ENCODE data around the gene GTPBP4.

The GTPBP4 gene

DNA sequence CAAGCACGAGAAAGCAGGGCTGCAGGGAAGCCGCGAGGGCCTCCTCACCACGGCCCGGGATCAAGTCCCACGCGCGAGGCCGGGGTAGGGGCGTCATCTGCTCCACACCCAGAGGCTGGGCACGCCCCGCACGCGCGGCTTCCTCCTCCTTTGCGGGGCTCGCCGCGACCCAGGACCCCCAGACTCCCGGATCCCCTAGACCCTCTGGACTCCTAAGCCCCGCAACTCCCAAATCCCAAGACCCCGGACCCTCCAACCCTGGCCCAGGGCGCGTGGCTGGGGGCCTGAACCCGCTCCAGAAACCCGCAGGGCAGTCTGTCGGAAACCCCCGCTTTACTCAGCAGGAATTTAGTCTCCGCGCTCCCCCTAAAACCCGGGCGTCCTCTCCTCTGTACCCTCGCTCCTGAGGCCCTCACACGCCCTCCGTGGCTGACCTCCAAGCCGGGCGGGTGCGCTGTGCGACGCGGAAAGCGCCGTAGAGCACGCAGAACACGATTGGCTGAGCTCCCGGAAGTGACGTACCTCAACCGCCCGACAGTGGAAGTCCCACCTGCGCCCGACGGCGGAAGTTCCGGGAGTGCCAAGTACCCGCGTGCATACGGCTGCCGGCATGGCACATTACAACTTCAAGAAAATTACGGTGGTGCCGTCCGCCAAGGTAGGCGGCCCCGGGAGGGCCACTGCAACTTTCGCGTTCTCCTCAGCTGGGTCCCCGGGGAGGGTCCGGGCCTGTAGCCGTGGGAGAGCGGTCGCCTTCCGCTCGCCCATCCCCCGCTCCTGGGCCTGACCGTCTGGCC lies at the start of gene GTPBP4:
TSS of gene GTPBP4 (plus strand) at position 565 of the 797 bp plus-strand sequence. CDS start at position 611, 46 bp downstream.
- peak; percentile 92 for DNase-seq

DNA sequence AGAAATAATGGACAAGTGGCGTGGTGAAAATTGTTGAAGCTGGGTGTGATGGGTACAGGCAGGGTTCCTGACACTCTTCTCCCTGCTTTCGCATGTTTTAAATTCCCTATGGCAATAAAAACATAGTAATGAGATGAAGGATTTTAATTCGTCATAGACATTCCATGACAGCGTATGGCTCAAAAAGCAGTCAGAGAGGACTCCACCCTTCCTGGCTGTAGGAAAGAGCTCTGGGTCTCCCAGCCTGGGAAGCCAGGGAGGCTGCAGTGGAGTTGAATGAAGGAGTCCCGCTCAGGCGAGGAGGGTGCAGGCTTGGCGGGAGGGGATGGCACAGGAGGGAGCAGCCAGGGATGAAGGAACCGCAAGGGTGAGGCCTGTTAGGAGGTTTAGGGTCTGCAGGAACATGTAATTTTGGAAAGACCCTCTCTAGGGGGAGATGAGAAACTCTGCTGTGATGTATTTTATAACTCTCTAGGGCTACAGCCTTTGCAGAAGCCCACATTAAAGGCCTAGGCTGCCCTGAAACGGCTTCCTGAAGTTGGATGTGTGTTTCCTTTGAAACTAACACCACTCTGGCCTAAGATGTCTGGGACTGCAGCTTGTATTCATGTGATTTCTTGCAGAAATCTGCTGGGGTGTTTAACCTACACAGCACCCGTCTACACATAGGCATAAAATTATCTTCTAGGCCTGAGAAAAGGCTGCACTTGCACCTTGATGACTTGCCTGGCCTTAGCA lies 49.1 kb upstream of the GTPBP4 start:
- no peak for DNase-seq

DNA sequence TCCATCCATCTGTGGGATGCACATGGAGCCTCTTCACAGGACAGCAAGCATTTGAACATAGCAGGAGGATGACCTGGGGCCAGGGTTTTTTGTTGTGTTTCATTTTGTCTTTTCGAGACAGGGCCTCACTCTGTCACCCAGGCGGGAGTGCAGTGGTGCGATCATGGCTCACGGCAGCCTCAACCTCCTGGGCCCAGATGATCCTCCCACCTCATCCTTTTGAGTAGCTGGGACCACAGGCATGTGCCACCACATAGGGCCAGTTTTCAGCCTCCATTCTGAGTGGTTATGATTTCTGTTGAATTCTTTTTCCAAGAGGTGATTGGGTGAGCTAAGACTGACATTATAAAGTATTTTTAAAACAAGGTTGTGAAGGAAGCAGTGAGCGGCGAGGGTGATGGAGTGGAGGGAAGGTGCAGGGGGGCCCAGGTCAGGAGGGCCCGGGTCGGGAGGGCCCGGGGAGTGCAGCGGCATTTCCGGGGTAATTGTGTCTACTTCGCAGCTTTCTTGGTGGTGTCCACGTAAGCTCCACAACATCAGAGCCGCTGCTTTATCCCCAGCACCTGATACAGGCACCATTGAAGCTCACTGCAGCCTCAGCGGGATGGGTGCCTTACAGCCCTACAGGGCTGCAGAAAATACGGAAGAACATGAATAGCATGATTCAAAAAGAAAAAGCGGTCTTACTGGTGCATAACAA lies 44.8 kb upstream of the GTPBP4 start:
- DNase-seq = no peak

DNA sequence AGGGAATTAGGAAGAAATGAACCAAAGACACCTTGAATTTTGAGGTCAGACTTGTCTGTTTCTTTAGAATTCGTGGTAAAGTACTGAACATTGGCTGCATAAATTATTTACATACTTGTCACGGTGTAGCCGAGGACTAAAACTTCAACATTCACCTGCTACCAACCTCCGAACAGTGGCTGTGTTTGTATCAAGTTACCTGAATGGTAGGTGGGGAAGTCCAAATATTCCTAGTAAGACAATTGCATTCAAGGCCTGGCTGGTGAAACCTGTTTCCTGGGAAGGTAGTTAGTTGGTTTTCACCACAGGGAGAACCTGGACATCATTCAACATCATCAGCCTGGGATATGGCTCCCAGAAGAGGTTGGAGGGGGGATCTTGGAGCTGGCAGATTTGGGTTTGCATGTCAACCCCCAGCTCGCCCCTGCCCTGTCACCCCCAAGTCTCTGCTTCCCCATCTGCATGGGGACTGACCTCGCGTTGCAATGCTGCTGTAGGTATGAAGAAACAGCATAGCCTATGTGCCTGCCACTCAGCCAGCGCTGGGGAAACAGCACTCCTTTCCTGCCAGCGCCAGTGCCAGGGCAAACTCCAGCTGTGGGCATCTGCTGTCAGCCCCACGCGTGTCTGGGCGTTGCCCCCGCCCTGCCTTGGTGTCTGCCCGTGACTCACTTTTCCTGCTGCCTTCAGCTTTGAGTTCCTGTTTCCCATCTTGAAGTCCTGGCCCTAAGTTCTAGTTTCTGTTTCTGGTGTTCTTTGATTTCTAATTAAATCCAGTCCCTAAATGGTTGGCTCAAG lies 44.0 kb upstream of the GTPBP4 start:
- no peak for DNase-seq

DNA sequence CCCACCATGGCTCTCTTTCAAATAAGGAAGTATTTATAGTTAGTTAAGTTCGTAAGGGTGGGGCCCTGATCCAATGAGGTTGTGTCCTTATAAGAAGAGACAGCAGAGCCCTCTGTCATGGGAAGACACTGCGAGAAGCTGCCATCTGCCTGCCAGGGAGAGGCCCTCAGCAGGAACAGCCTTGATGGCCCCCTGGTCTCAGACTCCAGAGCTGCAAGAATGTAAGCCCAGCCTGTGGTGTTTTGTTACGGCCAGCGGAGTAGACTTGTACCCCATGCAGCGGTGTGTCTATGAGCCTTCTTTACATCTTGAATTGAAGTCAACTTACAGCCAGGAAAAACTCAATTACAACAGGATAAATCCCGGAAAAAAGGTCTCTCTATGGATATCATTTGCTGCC lies 42.5 kb upstream of the GTPBP4 start:
- no peak for DNase-seq

DNA sequence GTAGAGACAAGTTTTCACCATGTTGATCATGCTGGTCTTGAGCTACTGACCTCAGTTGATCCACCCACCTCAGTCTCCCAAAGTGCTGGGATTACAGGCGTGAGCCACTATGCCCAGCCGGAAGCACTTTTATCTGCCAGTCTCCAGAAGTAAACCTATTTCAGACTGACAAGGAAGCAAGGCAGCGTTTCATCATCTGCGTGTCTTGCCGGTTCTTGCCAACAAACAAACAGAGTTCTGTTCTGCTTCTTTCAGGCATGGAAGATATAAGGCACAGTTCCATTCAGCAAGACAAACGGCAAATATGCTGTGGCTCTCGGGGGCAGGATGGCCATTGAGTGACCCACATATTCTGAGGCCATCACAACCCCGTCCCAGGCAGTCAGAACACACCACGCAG lies 41.2 kb upstream of the GTPBP4 start:
- DNase-seq = no peak

DNA sequence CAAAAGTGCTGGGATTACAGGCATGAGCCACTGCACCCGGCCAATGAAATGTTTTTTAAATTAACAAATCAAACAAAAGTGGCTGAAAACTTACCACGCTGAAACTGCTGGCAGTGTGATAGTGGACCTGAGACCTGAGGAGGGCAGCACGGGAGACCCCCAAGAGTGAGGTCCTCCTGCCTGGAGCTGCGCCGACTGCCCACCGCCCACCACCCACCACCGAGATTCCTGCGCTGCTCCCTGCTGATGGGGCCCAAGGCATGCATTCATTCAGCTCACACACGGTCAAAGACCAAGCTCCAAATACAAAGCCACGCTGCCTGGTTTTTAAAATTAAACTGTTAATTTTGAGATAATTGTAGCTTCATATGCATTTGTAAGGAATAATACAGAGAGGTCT lies 40.4 kb upstream of the GTPBP4 start:
- no peak for DNase-seq

DNA sequence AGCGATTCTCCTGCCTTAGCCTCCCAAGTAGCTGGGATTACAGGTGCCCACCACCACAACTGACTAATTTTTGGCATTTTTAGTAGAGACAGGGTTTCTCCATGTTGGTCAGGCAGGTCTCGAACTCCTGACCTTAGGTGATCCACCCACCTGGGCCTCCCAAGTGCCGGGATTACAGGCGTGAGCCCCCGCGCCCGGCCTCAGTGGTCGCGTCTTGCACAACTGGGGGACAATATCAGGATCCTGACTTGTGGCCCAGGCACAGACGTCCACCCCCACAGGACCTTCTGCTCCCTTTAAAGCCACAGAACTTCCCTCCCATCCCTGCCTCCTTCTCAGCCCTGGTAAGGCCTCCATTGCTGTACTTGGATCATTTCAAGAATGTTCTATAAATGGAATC lies 39.9 kb upstream of the GTPBP4 start:
- no peak for DNase-seq

DNA sequence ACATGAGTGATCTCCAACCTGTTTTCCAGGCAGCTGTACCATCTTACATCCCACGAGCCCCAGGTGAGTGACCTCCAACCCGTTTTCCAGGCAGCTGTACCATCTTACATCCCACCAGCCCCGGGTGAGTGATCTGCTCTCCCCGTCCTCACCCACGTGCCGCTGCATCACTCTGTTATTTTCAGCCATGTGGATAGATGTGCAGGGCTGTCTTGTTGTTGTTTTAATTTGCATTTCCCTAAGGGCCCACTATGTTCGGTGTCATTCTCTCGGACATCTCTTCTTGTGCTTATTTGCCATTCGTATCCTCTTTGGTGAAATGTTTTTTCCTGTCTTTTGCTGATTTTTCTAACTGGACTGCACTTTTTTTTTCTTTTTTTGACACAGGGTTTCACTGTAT lies 38.8 kb upstream of the GTPBP4 start:
- DNase-seq = no peak

DNA sequence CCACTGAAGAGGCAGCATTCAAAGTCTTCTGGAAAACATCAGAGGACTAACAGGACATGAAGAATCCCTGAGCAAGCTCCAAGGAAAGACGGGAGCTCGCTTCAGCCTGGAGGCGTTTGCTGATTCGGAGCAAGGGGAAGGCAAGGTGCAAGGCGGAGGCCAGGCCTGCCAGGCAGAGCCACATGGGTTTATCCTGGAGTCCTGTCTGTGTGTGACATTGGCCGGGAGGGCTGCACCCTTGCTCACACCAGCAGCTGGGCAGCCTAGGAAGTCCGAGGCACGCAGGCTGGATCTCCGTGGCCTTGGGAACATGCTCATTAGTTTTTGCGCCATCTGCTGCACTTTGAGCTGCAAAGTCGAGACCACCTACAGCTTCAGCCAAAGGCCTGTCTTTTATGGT lies 34.4 kb upstream of the GTPBP4 start:
- no peak for DNase-seq

DNA sequence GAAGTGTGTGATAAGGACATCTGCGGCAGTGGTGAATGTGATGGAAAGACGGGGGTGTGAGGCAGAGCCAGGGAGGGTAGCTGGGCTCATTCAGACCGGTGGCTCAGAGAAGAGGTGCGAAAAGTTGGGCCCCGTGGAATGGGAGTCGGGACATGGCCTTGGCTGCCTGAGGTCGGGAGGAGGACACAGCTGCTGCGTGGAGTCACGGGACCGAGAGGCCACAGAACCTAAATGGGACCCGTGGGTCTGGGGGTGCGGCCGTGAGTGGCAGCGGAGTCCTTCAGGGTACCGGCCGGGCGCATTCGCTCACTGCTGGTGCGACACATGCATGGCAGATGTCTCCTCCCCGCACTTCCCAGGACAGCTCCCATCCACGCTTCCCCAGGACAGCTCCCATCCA lies 33.8 kb upstream of the GTPBP4 start:
- no peak for DNase-seq

DNA sequence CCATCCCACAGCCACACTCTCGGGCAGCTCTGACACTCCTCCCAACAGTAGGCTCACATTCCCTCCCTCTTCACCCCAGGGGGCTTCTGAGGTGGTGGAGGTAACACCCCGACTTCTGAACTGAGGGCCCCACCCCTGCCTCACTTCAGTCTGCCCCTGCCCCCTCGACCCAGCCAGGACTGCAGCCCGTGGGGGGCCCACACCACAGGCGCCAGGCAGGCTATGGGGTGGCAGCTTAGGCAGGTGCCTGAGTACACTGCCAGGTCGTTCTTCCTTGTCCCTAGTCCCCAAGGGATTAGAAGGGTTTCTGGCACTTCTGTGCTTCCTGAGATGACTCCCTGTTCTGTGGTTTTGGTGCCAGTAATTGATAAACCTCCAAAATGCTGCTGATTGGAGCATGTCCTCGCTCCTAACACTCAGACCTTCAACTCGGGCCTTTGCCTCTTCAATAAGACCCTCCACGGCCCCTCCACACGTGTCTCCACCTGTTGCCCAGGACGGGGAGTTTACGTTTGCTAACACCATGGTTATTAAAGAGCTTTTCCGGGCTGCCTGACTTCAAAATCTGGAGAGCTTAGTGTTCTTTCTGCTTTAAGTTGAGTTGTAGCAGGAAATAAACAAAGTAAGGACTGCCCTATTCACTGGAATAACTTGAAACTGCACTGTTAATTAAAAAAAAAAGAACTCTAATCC lies 33.0 kb upstream of the GTPBP4 start:
- DNase-seq = no peak

DNA sequence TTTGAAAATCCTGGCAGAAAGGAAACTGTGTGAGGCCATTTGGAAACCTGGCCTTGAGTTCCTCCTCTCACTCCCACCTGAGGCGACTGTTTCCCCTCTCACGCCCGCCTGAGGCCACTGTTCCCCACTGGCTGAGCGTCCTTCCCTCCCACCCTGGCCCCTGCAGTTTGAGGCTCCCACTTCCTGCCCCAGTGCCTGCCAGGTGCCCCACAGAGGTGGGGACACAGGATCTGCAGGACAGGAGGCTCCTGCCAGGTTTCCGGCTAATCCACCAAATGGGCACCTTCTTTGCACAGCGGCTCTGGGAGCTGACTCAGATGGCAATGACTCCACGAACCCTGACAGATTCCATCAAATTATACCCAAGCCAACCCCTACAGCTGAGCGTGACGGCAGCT lies 32.4 kb upstream of the GTPBP4 start:
- no peak for DNase-seq

DNA sequence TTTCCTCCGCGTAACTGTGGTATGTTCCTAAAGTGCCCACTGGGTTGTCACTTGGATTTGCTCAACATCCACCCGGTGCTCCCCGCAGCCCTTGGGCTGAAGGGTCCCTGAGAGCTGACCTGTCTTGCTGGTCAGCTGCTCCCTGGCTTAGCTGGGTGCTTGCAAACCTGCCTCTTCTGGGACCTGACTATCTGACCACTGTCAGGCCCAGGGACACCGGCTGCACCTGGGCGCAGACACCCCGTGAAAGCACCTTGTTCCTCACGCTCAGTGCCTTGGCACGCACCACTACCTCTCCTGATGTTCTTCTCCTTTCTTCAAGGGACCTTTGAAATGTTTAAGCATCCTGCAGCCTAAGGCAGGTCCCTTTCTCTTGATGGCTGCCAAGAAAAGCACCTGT lies 30.1 kb upstream of the GTPBP4 start:
- no peak for DNase-seq

DNA sequence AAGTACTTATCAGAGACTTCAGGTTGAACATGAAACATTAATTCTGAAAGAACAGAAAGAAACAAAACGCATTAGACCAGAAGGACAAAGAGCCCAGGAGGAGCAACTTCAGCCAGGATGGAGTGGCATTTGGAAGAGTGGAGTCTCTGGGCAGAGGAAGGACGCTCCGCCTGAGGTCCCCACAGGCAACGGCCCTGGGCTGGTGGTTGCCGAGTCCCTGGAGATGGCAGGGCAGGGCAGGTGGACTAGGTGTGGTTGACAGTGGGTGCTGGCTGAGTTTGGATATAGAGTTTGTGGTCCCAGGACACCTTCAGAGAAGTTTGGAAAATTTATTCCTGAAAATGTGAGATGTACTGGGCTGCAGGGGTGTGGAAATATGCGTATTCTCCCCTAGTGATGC lies 29.4 kb upstream of the GTPBP4 start:
- no peak for DNase-seq

DNA sequence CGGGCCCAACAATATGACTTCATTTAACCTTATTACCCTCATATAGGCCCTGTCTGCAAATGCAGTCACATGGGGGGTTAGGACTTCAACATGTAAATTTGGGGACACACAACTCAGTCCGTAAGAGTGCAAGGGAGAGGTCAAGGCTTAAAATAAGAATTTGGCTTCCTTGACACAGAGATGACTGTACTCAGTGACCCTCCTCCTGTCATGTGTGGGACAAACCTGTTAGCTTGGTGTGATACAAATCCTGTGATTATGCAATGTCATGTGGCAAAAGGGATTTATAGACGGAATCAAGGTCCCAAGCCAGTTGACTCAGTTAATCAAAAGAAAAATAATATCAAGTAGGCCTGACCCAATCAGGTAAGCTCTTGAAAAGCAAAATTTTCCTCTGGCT lies 25.9 kb upstream of the GTPBP4 start:
- no peak for DNase-seq

DNA sequence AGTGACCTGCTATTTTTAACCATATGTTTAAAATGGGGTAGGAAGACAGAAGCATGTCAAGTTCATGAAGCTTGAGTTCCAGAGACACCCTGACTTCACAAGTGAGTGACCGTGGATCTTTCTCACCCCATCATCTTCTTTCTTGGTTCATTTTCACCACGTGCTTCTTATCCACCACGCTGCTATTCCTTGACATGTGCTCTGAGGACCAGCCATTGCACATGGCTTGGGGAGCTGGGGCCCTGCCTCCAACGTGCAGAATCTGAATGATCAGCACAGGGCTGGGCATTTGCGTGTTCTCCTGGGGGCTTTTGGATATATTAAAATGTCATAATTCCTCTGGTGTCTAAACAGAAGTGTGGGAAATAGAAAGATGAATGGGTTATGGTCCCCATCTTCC lies 25.0 kb upstream of the GTPBP4 start:
- DNase-seq = no peak

DNA sequence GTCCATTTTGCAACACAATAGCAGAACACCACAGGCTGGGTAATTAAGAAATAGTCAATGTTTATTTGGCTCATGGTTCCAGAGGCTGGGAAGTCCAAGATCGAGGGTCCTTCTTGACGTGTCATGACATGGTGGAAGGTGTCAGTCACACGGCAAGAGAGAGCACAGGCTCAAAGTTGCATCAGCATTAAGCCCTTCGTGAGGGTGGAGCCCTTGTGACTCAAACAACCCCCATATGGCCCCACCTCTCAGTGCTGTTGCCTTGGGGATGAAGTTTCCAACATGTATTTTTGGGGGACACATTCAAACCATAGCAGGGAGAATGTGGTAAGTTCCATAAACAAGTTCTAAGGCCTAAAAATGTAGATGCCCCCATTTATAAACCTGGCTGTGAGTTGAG lies 24.6 kb upstream of the GTPBP4 start:
- no peak for DNase-seq

DNA sequence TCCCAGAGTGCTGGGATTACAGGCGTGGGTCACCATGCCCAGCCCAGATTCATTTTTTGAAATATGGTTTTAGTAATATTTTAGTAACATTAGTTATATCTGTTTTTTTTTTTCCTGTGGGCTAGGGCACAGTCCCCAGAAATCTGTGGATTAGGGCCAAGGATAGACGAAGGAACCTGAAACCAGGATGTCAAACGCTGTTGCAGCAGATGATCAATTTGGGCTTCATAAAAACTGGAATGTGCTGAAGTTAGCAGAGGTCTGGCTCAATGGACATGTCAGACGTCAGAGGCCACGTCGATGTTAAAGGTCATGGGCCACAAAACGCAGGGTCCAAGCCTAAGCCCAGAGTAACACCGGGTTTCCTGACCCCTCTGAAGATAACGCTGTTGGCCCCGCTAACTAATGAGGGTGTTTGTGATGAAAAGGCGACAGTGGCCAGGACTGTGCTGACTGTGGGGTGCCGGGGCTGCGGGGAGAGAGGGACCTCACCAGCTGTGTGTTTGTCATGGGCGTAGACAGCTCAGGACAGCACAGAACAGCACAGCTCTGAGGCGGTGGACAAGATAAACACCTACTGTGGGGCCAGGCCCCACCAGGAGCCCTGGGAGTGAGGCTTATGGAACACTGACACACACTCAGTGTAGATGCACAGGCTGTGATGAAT lies 23.8 kb upstream of the GTPBP4 start:
- no peak for DNase-seq

DNA sequence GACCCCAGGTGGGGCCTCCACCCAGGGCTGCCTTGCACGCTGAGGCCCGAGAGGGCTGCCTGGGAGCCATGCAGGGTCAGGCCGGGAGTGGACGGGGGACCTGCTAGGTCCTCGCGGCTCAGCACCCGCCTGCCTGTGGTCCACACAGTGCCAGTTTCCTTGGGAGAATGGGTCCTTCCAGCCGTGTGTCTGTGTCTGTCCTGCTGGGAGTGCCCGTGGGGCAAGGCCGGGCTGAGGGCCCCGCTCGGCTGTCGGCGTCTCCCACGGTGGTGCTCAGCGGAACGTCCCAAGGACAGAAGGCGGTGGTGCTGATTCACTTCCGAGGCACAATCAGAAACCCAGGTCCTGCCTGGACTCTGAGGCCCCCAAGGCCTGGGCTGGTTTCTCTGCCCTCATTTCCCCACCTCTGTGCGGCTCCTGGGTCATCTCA lies 23.2 kb upstream of the GTPBP4 start:
- DNase-seq = no peak

DNA sequence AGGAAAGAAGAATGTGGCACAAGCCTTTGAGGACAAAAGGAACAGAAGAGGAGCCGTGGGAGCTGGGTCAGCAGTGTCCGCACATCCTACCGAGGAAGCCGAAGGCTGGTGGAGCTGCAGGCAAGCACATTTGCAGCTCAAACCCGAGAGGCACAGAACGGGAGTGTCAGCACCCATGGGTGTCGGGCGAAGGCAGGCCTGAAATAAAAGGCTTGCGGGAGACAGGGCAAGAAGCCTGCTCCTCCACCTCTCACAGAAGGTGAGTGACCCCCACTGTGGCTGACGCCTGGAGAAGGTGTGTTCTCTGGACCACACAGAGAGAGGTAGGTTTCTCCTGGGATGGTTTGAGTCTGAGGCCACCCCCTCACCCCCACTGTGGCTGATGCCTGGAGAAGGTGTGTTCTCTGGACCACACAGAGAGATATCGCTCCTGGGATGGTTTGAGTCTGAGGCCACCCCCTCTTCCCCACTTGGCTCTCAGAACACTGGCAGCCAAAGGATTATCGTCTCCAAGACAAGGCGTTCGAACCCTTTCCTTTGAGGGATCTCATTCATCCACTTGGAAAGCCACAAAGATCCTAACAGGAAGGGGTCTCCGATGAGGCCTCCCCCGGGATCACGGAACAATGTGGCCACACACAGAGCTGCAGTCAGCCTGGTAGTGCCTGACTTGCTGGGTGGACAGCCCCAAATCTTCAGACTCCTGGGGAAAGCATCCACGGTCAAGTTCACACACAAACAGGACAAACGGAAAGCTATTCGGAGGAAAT lies 21.6 kb upstream of the GTPBP4 start:
- DNase-seq = no peak
